COR-L47 (cell line): Measurements from ENCODE around the gene CNN3.

Source experiments
- DNase-seq: peaks from one replicate; lab custom pipeline; 2025; lab: John Stamatoyannopoulos, UW

The CNN3 gene

GRCh38 chr1:94887603-94888171 is 39.2 kb downstream of the CNN3 start:
- DNase-seq: no peak

- no peak for DNase-seq
Observed at GRCh38 chr1:94887106-94887505, 39.8 kb downstream of the CNN3 start.

- no peak for DNase-seq
Observed at GRCh38 chr1:94886361-94886760, 40.5 kb downstream of the CNN3 start.

GRCh38 chr1:94884507-94884906 is 42.4 kb downstream of the CNN3 start:
- no peak for DNase-seq

GRCh38 chr1:94884106-94884505 is 42.8 kb downstream of the CNN3 start:
- peak; percentile 34 for DNase-seq

GRCh38 chr1:94883691-94884090 is 43.2 kb downstream of the CNN3 start:
- DNase-seq: peak; percentile 59

- DNase-seq: no peak
Observed at GRCh38 chr1:94878329-94878728, 48.6 kb downstream of the CNN3 start.

GRCh38 chr1:94876362-94876761 is 50.5 kb downstream of the CNN3 start:
- DNase-seq: no peak

GRCh38 chr1:94875794-94876193 is 51.1 kb downstream of the CNN3 start:
- DNase-seq: no peak

- DNase-seq: no peak
Observed at GRCh38 chr1:94874423-94874822, 52.5 kb downstream of the CNN3 start.

- peak; percentile 61 for DNase-seq
Observed at GRCh38 chr1:94873520-94874351, 53.2 kb downstream of the CNN3 start.

- DNase-seq: no peak
Observed at GRCh38 chr1:94872771-94873495, 54.0 kb downstream of the CNN3 start.

- no peak for DNase-seq
Observed at GRCh38 chr1:94871031-94871430, 55.9 kb downstream of the CNN3 start.

GRCh38 chr1:94866164-94866807 is 60.6 kb downstream of the CNN3 start:
- no peak for DNase-seq

- DNase-seq: no peak
Observed at GRCh38 chr1:94865360-94865759, 61.5 kb downstream of the CNN3 start.

GRCh38 chr1:94864821-94865220 is 62.1 kb downstream of the CNN3 start:
- DNase-seq: no peak

GRCh38 chr1:94863919-94864318 is 63.0 kb downstream of the CNN3 start:
- DNase-seq: no peak

GRCh38 chr1:94863297-94863911 is 63.5 kb downstream of the CNN3 start:
- DNase-seq: no peak

GRCh38 chr1:94862718-94863117 is 64.2 kb downstream of the CNN3 start:
- DNase-seq: no peak

GRCh38 chr1:94859174-94859573 is 67.7 kb downstream of the CNN3 start:
- no peak for DNase-seq

GRCh38 chr1:94858276-94858675 is 68.6 kb downstream of the CNN3 start:
- no peak for DNase-seq

GRCh38 chr1:94856868-94857267 is 70.0 kb downstream of the CNN3 start:
- no peak for DNase-seq
